Right atrium auricular region (tissue), 2 donors: Measurements from ENCODE around the gene FAM83F. TPM values are rescaled to one million over a fixed set of nuclear protein-coding genes. Genes with fewer than 3 reads are reported as not detected.

Experiments used
- DNase-seq: peaks from one replicate; pipeline ENCODE4 v3.0.0-alpha.2; 2019; ENCODE audit warnings: low spot score
- H3K27ac ChIP-seq, 2 donors: fragments of 200-600 bp; sonication (generic); 1 replicate in 1 of 2; 2 replicates in 1 of 2; pipeline ENCODE4 v1.5.1; 2016 to 2019
- H3K27me3 ChIP-seq, 2 donors: fragments of 200-600 bp; sonication (generic); one replicate each; pipeline versions ENCODE4 v1.5.1 to v1.6.0; 2017 to 2019
- H3K36me3 ChIP-seq: fragments of 200-600 bp; sonication (generic); one replicate; pipeline ENCODE4 v1.5.1; 2016
- H3K4me1 ChIP-seq, 2 donors: fragments of 200-600 bp; sonication (generic); one replicate each; pipeline versions ENCODE4 v1.5.1 to v1.6.0; 2017 to 2019
- H3K4me3 ChIP-seq, 2 donors: fragments of 200-600 bp; sonication (generic); 1 replicate in 1 of 2; 2 replicates in 1 of 2; pipeline ENCODE4 v1.5.1; 2017 to 2019; ENCODE audit warnings: mild to moderate bottlenecking in 1 of 2, moderate library complexity in 1 of 2
- H3K9me3 ChIP-seq, 2 donors: fragments of 200-600 bp; sonication (generic); one replicate each; pipeline ENCODE4 v1.5.1; 2019
- CTCF ChIP-seq, 2 donors: fragments of 200-600 bp; sonication (generic); IDR thresholded peaks; one replicate each; pipeline ENCODE4 v1.5.1; 2019; ENCODE audit warnings: antibody characterized with exemption in 2 of 2
- total RNA-seq, 2 donors: library from RNA; depleted of rRNA; stranded (reverse); fragments of >200 nt; gene quantifications; one replicate each; pipeline ENCODE4 v1.1.0, GENCODE V29; 2016

Gene FAM83F
- total RNA-seq, 2 donors from 2014 or later, result 4.4 to 4.6 TPM

DNA sequence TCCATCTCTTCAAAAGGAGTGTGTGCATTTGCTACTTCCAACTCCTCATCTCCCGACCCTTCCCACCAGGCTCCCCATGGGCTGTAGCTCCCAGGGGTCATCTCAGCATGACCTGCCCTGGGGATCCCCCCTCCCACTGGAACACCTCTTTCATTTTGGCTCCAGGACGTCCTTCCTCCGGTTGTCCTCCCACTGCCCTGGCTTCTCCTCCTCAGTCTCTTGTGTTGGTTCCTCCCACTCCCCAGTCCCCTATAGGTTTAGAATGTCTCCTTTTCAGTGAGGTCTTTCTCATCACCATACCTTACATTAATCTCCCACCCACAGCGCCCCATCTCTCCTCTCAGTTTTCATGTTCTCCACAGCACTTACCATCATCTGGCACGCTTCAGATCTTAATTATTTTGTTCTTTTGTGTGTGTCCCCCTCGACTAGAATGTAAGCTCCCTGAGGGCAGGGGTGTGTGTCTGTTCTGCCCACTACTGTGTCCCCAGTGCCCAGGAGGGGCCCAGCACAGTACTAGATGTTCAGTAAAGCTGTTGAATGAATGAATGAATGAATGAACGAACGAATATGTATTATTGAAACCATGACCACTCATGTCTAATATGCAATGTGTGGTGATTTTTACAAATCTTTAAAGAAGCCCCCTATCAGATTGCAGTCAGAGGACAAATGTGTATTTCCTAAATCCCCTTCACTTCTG is 36.6 kb upstream of the FAM83F start:
- H3K4me1 ChIP-seq, result peaks cover 0 to 21% of the 10 kb centered on the region in 2 donors
- no peak overlapping the region for H3K4me3 ChIP-seq
- H3K36me3 ChIP-seq, result no peaks in the 10 kb centered on the region
- H3K27me3 ChIP-seq, result no peaks in the 10 kb centered on the region
- TF ChIP-seq CTCF (IDR thresholded peaks at IDR 0.05), result no peak
- H3K9me3 ChIP-seq, result no peaks in the 10 kb centered on the region
- no peak for DNase-seq
- H3K27ac ChIP-seq, result no peak overlapping the region

DNA sequence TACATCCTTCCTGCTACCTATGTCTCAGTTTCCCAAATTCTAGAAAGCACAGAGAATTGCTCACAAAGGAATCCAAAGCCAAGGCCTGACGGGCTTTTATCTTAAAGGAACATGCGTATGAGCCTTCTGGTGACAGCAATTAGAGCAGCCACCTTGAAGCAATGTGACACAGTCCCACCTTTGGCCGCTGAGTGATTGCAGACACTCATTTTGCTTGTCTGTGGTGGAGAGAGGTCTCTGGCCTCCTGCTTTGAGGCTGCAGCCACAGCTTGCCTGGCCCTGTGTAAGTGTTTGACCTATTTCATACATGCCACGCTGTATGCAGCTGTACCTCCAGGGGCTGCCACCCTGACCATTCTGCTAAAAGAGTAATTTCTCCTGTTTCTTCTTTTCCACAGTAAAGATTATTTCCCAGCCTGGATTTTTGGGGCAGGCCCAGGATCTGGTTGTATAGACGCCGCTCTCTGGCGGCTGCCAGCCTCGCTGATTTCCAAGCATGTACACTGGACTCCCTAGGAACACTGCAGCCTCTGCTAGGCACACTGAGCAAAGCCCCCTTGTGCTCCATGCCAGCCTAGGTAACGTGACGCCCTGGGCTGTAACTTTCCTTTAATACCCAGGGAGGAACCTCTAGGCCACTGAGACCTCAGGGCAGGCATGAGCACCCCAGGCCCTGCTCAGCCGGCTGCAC is 35.7 kb upstream of the FAM83F start:
- Histone ChIP-seq H3K9me3 (no peaks in the 10 kb centered on the region), H3K27me3 (no peaks in the 10 kb centered on the region), H3K36me3 (no peaks in the 10 kb centered on the region), H3K27ac (no peak overlapping the region), H3K4me3 (no peak overlapping the region), H3K4me1 (peaks cover 0 to 21% of the 10 kb centered on the region in 2 donors)
- no peak for TF ChIP-seq CTCF (IDR thresholded peaks at IDR 0.05)
- DNase-seq, result no peak

- Histone ChIP-seq H3K4me3 (no peak within 1 kb of the TSS), H3K27me3 (no peaks in the 10 kb centered on the region), H3K9me3 (no peaks in the 10 kb centered on the region), H3K4me1 (peaks cover 0 to 14% of the 10 kb centered on the region in 2 donors), H3K27ac (no peak within 1 kb of the TSS), H3K36me3 (no peaks in the 10 kb centered on the region)
- peak; percentile 18 to 41 for TF ChIP-seq CTCF (IDR thresholded peaks at IDR 0.05)
- no peak for DNase-seq
Observed at GRCh38 chr22:39959640-39960447, 34.9 kb upstream of the FAM83F start, which contains the start of gene TMA7B. Gene TMA7B, plus strand, starts transcription at chr22:39960397. Its CDS starts 3,978 bp downstream, at chr22:39964375.

- H3K9me3 ChIP-seq, result no peaks in the 10 kb centered on the region
- DNase-seq, result no peak
- no peak overlapping the region for H3K27ac ChIP-seq
- H3K36me3 ChIP-seq, result no peaks in the 10 kb centered on the region
- no peaks in the 10 kb centered on the region for H3K27me3 ChIP-seq
- H3K4me3 ChIP-seq, result no peak overlapping the region
- TF ChIP-seq CTCF (IDR thresholded peaks at IDR 0.05), result no peak
- H3K4me1 ChIP-seq, result peaks cover 0 to 9% of the 10 kb centered on the region in 2 donors
Observed at GRCh38 chr22:39960791-39961746, 33.7 kb upstream of the FAM83F start.

- H3K27me3 ChIP-seq, result no peaks in the 10 kb centered on the region
- TF ChIP-seq CTCF (IDR thresholded peaks at IDR 0.05), result no peak
- DNase-seq, result no peak
Observed at GRCh38 chr22:39962071-39962470, 32.7 kb upstream of the FAM83F start.

More at GRCh38 chr22:39962071-39962470, 32.7 kb upstream of the FAM83F start:
- Histone ChIP-seq H3K27ac (no peak overlapping the region), H3K4me1 (peaks cover 0 to 9% of the 10 kb centered on the region in 2 donors), H3K36me3 (no peaks in the 10 kb centered on the region), H3K4me3 (no peak overlapping the region), H3K9me3 (no peaks in the 10 kb centered on the region)
